Naive B cell (primary cell): ENCODE results near the gene PRR14. TPM values are rescaled to one million over a fixed set of nuclear protein-coding genes. Genes with fewer than 3 reads are reported as not detected.
A peak's percentile ranks its signal among the peaks of the same experiment; 100 is the strongest.

Source experiments
- ATAC-seq, 2 donors: fragments of 150-1000 bp; cut with Tn5 transposase; 2 replicates each; pipeline ENCODE4 v1.10.0; 2021; ENCODE audit warnings: low read depth in 2 of 2, mild to moderate bottlenecking in 2 of 2, moderate library complexity in 2 of 2
- DNase-seq: peaks from one replicate; pipeline ENCODE4 v3.0.0; 2022
- H3K27ac Mint-ChIP-seq, 6 donors: one replicate each; pipeline ENCODE4 v1.8.0; 2020 to 2022; ENCODE audit warnings: mild to moderate bottlenecking in 6 of 6, mixed read lengths in 6 of 6, moderate library complexity in 5 of 6, inconsistent platforms in 2 of 6
- H3K27me3 Mint-ChIP-seq, 3 donors: one replicate each; pipeline ENCODE4 v1.8.0; 2021 to 2022; ENCODE audit warnings: mixed read lengths in 3 of 3, mild to moderate bottlenecking in 1 of 3
- H3K36me3 Mint-ChIP-seq, 2 donors: one replicate each; pipeline ENCODE4 v1.8.0; 2020 to 2022; ENCODE audit warnings: mixed read lengths in 2 of 2, inconsistent platforms in 1 of 2, mild to moderate bottlenecking in 1 of 2
- H3K4me1 Mint-ChIP-seq, 3 donors: one replicate each; pipeline ENCODE4 v1.8.0; 2020 to 2022; ENCODE audit warnings: mixed read lengths in 3 of 3, inconsistent platforms in 1 of 3, mild to moderate bottlenecking in 1 of 3, moderate library complexity in 1 of 3
- H3K4me3 Mint-ChIP-seq, 8 donors: one replicate each; pipeline ENCODE4 v1.8.0; 2020 to 2022; ENCODE audit warnings: mild to moderate bottlenecking in 8 of 8, mixed read lengths in 8 of 8, moderate library complexity in 8 of 8, inconsistent platforms in 2 of 8
- H3K9me3 Mint-ChIP-seq, 7 donors: one replicate each; pipeline ENCODE4 v1.8.0; 2020 to 2022; ENCODE audit warnings: mixed read lengths in 7 of 7, mild to moderate bottlenecking in 5 of 7, inconsistent platforms in 2 of 7, moderate library complexity in 1 of 7
- polyA plus RNA-seq, 6 donors: library from polyadenylated mRNA; unstranded; fragments of 300-500 nt; fragmentation: Illumina TruSeq; gene quantifications; one replicate each; pipeline ENCODE4 v1.2.3, GENCODE V29; 2021; ENCODE audit warnings: low read depth in 6 of 6

The PRR14 gene
- polyA plus RNA-seq, 6 donors from 2014 or later = 11.6 to 40.9 (median 17.8) TPM

DNA sequence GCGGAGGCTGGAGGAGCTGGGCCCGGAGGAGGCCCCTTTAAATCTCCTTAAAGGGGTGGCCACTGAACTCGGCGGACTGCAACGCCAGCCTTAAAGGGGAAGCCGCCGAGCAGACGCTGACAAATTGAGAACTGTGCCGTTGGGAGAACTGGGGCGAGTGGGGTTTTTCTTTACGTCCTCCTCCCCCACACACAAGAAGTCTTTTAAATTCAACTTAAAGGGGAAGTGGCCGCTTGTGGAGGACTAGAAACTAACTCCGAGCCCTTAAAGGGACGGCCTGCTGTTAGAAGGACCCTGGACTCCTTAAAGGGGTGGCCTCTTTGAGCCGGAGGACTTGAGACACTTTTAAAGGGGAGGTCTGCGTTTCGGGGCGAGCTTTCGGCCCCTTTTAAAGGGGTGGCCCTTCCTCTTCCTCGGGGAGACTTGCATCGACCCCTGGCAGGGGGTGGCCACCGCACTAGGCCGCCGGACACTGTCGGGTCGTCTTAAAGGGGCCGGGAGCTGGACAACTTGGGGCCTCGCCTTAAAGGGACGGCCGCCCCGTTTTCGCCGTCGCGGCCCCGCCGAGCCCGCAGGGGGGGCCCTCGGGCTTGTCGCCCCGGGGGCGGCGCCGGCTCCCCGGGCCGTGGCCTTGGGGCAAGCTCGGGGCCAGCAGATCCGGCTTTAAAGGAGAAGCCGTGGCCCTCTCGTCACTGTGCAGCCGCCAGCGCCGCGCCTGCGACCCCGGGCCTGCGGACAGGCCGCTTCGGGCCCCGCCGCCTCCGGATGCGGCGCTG lies 8.2 kb downstream of the PRR14 start:
- Mint-ChIP-seq H3K27ac (peak overlapping the region; percentile 99 to 100 (median 100)), H3K9me3 (no peaks in the 10 kb centered on the region), H3K4me1 (peaks cover 27 to 59% (median 41%) of the 10 kb centered on the region in 3 donors), H3K36me3 (peaks cover 12 to 26% of the 10 kb centered on the region in 2 donors), H3K4me3 (peak overlapping the region; percentile 90 to 100 (median 99)), H3K27me3 (no peaks in the 10 kb centered on the region)
- no peak for DNase-seq
- ATAC-seq = no peak

DNA sequence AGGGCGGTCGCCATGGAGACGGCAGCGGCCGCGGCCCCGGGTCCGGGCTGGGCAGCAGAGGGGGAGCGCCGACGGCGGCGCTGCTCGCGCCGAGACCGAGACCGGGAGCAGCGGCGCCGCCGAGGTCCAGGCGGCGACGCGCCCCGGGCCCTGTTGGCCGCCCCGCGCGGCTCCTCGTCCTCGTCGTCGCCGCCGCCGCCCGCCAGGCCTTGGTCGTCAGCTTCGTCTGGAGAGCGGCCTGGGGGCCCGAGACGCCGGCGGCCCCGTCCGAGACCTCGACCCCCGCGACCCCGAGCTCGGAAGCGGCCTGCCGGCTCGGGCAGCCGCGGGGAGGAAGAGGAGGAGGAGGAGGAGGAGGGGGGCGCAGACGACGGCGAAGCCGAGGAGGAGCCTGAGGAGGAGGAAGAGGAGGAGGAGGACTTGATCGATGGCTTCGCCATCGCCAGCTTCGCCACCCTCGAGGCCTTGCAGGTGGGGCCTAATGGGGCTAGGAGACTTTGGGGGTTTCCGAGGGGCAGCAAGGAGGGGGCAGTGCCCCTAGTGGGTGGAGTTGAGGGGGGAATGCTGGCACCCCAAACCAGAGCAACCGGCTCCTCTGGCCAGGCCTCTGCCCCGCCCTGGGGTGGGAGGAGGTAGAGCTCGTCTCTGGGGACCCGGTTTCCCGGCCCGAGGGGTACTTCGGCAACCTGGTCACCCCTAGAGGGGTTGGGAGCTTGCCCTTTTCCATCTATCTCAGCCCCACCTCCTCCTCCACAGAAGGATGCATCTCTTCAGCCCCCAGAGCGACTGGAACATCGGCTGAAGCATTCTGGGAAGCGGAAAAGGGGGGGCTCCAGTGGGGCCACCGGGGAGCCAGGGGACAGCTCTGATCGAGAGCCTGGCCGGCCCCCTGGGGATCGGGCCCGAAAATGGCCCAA lies 9.0 kb downstream of the PRR14 start:
- ATAC-seq (no peak), DNase-seq (peak; percentile 56)
- peak overlapping the region; percentile 75 to 95 (median 89) for H3K4me3 Mint-ChIP-seq
- no peaks in the 10 kb centered on the region for H3K9me3 Mint-ChIP-seq
- peak overlapping the region; percentile 36 to 99 (median 92) for H3K27ac Mint-ChIP-seq
- peaks cover 12 to 25% of the 10 kb centered on the region in 2 donors for H3K36me3 Mint-ChIP-seq
- H3K4me1 Mint-ChIP-seq = peaks cover 28 to 59% (median 41%) of the 10 kb centered on the region in 3 donors
- no peaks in the 10 kb centered on the region for H3K27me3 Mint-ChIP-seq

DNA sequence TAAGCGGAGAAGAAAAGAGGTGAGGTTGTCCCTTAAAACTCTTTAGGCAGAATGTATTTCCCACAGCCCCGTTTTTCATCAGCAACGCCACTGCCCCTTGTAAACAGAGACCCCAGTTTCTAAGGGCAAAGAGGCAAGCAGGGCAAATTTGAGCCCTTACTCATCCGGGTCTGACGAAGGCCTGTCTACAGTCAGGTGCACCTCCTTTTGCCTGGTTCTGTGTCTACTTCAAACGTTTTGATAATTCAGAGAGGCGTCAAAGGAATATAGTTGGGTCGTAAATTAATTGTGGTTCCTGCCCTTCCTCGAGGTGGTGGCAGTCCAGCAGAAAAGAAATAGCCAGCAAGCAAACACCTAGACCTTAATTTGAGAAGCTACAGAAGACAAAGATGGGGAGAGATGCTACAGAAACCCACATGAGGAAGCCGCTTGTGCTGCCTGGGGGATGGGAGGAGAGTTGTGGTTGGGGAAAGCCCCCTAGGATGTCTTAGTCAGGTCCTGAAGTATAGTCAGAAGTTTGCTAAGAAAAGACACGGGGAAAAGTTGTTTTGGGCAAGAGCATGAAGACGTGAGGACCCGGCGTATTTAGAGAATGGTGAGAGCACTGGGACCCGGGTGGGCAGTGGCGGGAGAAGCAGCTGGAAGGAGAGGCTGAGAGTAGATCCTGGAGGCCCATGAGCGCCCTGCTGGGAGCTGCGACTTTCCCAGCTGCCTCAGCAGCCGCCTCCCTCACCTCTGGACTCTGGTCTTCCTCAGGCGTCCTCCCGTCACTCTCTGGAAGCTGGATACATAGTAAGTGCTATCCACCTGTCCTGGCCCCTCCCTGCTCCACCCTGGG lies 9.9 kb downstream of the PRR14 start:
- peaks cover 12 to 19% of the 10 kb centered on the region in 2 donors for H3K36me3 Mint-ChIP-seq
- H3K27ac Mint-ChIP-seq = peak overlapping the region; percentile 85 to 99 (median 92)
- H3K27me3 Mint-ChIP-seq = no peaks in the 10 kb centered on the region
- H3K4me1 Mint-ChIP-seq = peaks cover 34 to 53% (median 41%) of the 10 kb centered on the region in 3 donors
- peak; percentile 81 for DNase-seq
- peak in 1 of 2 donors; percentile 9 for ATAC-seq
- peak overlapping the region; percentile 75 to 95 (median 89) for H3K4me3 Mint-ChIP-seq
- H3K9me3 Mint-ChIP-seq = no peaks in the 10 kb centered on the region

DNA sequence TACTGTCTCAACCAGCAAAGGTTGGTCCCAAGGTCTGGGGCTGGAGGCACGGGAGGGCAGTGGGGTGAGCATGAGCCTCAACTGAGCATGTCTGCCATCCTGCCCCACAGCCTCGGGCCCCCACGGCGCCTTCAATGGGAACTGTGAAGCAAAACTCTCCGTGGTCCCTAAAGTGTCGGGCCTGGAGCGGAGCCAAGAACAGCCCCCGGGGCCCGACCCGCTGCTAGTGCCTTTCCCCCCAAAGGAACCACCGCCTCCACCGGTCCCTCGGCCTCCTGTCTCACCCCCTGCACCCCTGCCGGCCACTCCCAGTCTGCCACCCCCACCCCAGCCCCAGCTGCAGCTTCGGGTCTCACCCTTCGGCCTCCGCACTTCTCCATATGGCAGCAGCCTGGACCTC lies 11.7 kb downstream of the PRR14 start:
- Mint-ChIP-seq H3K27me3 (no peaks in the 10 kb centered on the region), H3K27ac (peak overlapping the region in 1 of 6 donors; percentile 91), H3K4me1 (peaks cover 26 to 36% (median 36%) of the 10 kb centered on the region in 3 donors), H3K36me3 (peaks cover 12 to 20% of the 10 kb centered on the region in 2 donors), H3K4me3 (peak overlapping the region in 1 of 8 donors; percentile 56), H3K9me3 (no peaks in the 10 kb centered on the region)
- DNase-seq (no peak), ATAC-seq (no peak)

DNA sequence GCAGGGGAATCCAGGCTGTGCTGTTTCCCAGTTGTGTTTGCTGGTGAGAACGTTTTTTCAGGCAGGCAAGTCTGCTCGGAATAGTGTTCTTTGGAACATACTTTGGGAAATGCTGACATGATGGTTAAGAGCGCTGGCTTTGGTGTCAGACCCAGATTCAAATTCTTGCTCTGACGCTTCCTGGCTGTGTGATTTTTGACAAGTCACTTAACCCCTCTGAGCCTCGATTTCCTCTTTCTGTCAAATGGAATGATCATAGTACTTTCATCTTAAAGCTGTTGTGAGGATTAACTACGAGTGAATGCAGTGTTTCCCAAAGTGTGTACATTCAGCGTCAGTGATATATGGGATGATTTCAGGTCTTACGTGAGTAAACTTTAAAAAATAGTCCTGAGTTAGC lies 12.3 kb downstream of the PRR14 start:
- peaks cover 15 to 26% of the 10 kb centered on the region in 2 donors for H3K36me3 Mint-ChIP-seq

DNA sequence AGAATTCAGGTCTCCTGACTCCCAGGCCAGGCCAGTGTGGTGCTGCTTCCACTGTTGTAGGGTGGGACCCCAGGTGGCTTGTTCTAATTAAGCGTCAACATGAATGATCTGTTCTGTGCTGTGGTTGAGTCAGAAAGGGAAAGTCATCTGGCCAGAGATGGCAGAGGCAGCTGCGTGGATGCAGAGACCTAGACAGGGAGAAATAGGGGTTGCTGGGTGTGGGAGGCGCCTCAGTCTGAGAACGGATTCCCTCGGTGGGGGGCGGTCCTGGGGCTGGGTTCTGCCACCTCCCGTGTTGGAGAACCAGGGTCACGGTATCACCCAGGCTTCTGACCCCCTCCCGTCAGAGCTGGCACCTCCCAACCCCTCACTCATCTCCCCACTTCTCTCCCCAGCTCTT lies 13.1 kb downstream of the PRR14 start:
- H3K4me3 Mint-ChIP-seq = peak overlapping the region in 1 of 8 donors; percentile 44
- H3K36me3 Mint-ChIP-seq = peaks cover 16 to 23% of the 10 kb centered on the region in 2 donors
- H3K9me3 Mint-ChIP-seq = no peaks in the 10 kb centered on the region
- DNase-seq (no peak), ATAC-seq (no peak)
- H3K27me3 Mint-ChIP-seq = no peaks in the 10 kb centered on the region
- H3K4me1 Mint-ChIP-seq = peaks cover 28 to 35% (median 34%) of the 10 kb centered on the region in 3 donors
- H3K27ac Mint-ChIP-seq = peak overlapping the region in 2 of 6 donors; percentile 29 to 75

More for the DNA sequence above, 12.3 kb downstream of the PRR14 start:
- Mint-ChIP-seq H3K4me1 (peaks cover 31 to 35% (median 34%) of the 10 kb centered on the region in 3 donors), H3K27me3 (no peaks in the 10 kb centered on the region), H3K9me3 (no peaks in the 10 kb centered on the region), H3K27ac (peak overlapping the region in 4 of 6 donors; percentile 6 to 75 (median 63)), H3K4me3 (peak overlapping the region in 2 of 8 donors; percentile 44 to 56)
- ATAC-seq = no peak
- DNase-seq = no peak

DNA sequence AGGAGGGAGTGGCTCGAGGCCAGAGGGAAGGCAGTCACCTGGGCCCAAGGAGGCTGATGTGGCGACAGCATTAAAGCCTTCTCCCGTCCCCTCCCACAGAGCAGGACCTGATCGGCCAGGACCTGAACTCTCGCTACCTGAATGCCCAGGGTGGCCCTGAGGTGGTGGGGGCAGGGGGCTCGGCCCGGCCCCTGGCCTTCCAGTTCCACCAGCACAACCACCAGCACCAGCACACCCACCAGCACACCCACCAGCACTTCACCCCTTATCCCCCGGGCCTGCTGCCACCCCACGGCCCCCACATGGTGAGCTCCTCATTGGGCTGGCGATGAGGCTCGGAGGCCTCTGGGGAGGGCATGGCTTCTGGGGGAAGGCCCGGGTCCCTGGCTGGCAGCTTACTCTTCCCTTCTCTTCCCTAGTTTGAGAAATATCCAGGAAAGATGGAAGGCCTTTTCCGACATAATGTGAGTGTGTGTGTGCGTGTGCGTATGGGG lies 13.9 kb downstream of the PRR14 start:
- H3K4me1 Mint-ChIP-seq = peaks cover 28 to 35% (median 34%) of the 10 kb centered on the region in 3 donors
- peak overlapping the region in 1 of 6 donors; percentile 31 for H3K27ac Mint-ChIP-seq
- H3K4me3 Mint-ChIP-seq = no peak overlapping the region
- no peaks in the 10 kb centered on the region for H3K9me3 Mint-ChIP-seq
- DNase-seq (no peak), ATAC-seq (no peak)
- H3K27me3 Mint-ChIP-seq = no peaks in the 10 kb centered on the region
- H3K36me3 Mint-ChIP-seq = peaks cover 16 to 22% of the 10 kb centered on the region in 2 donors

DNA sequence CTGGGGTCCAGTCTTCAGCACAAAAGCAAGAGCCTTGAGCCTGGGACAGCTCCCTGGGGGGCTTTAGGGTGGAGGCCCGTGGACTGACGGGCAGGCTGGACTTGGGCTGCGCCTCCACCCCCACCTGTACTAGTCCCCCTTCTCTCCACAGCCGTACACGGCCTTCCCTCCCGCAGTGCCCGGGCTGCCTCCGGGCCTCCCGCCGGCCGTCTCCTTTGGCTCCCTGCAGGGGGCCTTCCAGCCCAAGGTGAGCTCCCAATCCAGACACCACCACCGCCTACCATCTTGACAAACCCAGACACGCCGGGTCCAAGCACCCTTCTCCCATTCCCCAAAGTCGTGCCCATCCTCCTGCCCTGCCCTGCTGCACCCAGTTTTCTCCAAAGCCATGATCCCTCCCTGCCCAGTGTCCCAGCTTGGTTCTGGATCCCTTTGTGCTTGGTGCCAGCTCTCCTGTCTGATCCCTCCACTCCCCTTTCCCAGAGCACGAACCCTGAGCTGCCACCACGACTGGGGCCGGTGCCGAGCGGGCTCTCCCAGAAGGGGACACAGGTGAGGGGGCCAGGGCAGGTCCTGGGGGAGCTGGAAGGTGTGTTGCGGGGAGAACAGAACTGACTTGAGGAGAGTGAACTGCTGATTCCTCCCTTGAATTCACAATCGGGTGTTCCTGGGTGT lies 14.5 kb downstream of the PRR14 start:
- Mint-ChIP-seq H3K9me3 (no peaks in the 10 kb centered on the region), H3K27ac (peak overlapping the region in 2 of 6 donors; percentile 31 to 75), H3K4me1 (peaks cover 28 to 35% (median 32%) of the 10 kb centered on the region in 3 donors), H3K4me3 (peak overlapping the region in 1 of 8 donors; percentile 28), H3K27me3 (no peaks in the 10 kb centered on the region), H3K36me3 (peaks cover 16 to 22% of the 10 kb centered on the region in 2 donors)
- DNase-seq (no peak), ATAC-seq (no peak)

DNA sequence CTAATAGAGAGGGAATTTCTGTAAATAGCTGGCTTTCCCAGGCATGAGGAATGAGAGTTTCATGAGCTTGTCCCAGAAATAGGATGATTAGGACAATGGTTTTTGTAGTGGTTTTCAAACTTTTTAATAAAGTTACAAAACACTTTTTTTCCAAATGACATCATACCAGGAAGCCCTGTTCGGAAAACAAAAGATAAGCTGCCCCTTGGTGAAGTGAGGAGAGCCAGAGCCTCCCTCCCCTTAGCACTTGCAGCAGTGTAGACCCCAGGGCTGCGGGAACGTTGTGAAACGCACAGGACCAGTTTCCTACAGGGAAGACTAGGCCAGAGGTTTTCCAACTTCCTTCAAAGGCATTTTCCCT lies 15.1 kb downstream of the PRR14 start:
- ATAC-seq (no peak), DNase-seq (no peak)
- no peak overlapping the region for H3K27ac Mint-ChIP-seq
- no peaks in the 10 kb centered on the region for H3K27me3 Mint-ChIP-seq
- no peaks in the 10 kb centered on the region for H3K9me3 Mint-ChIP-seq
- peaks cover 13 to 17% of the 10 kb centered on the region in 2 donors for H3K36me3 Mint-ChIP-seq
- peak overlapping the region in 1 of 8 donors; percentile 12 for H3K4me3 Mint-ChIP-seq
- peaks cover 24 to 30% (median 27%) of the 10 kb centered on the region in 3 donors for H3K4me1 Mint-ChIP-seq

DNA sequence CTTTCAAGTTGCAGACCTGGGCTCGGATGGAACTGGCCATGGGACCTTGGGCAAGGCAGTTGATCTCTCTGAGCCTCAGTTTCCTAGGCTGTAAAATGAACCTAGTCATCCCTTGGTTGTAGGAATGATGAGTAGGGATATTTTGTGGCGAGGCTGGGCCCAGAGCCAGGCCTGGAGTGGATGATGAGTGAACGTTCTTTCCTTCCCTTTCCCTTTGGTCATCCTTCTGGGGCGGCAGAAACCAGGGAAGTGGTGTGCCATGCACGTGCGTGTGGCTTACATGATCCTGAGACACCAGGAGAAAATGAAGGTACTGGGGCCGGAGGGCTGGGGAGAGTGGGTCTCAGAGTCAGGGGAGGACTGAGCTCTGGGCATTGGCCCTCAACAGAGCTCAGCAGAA lies 15.9 kb downstream of the PRR14 start:
- H3K27ac Mint-ChIP-seq = no peak overlapping the region
- H3K9me3 Mint-ChIP-seq = no peaks in the 10 kb centered on the region
- no peak for ATAC-seq
- H3K4me1 Mint-ChIP-seq = peaks cover 15 to 22% (median 18%) of the 10 kb centered on the region in 3 donors
- DNase-seq = no peak
- peaks cover 10 to 11% of the 10 kb centered on the region in 2 donors for H3K36me3 Mint-ChIP-seq
- peak overlapping the region in 1 of 8 donors; percentile 32 for H3K4me3 Mint-ChIP-seq
- H3K27me3 Mint-ChIP-seq = no peaks in the 10 kb centered on the region

DNA sequence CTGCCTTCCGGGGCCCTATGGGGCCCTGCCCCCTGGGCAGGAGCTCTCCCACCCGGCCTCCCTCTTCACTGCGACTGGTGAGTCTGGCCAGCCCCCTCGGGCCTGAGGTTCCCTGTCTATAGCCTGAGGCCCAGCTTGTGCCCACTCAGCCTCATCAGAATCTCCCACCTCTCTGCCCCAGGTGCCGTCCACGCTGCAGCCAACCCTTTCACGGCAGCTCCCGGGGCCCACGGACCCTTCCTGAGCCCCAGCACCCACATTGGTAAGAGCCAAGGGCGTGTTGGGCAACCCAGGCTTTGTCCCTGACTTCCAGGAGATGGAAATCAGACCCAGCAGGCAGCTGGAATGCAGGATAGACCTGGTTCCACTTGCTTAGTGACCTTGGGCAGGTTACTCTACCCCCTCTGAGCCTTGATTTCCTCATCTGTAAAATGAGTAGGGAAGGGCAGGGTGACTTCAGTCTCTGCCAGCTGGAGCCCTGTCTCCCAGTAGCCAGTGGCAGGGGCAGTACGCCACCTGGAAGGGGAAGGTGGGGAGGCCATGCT lies 16.7 kb downstream of the PRR14 start:
- ATAC-seq (no peak), DNase-seq (no peak)
- H3K4me3 Mint-ChIP-seq = no peak overlapping the region
- peaks cover 10 to 11% of the 10 kb centered on the region in 2 donors for H3K36me3 Mint-ChIP-seq
- H3K27me3 Mint-ChIP-seq = no peaks in the 10 kb centered on the region
- peaks cover 12 to 18% (median 14%) of the 10 kb centered on the region in 3 donors for H3K4me1 Mint-ChIP-seq
- H3K9me3 Mint-ChIP-seq = no peaks in the 10 kb centered on the region
- peak overlapping the region in 2 of 6 donors; percentile 44 to 79 for H3K27ac Mint-ChIP-seq

DNA sequence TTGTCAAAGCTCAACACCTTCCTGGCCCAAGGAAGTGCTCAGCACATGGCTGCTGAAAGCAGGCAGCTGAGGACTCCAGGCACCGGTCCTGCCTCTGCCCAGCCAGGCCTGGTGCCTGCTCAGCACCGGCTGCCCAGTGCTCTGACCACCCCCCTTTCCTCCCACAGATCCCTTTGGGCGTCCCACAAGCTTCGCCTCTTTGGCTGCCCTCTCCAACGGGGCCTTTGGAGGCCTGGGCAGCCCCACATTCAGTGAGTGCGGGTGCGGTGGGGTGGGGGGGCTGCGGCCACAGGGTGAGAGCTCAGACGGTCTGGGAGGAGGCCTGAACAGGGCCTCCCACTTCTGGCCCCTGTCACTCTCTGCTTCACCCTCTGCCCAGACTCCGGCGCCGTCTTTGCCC lies 17.6 kb downstream of the PRR14 start:
- H3K4me1 Mint-ChIP-seq = peaks cover 5 to 14% (median 8%) of the 10 kb centered on the region in 3 donors
- H3K4me3 Mint-ChIP-seq = no peak overlapping the region

More for the DNA sequence above, 17.6 kb downstream of the PRR14 start:
- ATAC-seq = no peak
- Mint-ChIP-seq H3K9me3 (no peaks in the 10 kb centered on the region), H3K36me3 (peaks cover 7 to 10% of the 10 kb centered on the region in 2 donors), H3K27ac (peak overlapping the region in 2 of 6 donors; percentile 27 to 44), H3K27me3 (no peaks in the 10 kb centered on the region)
- DNase-seq = no peak
